ENCODE data around the gene GINS1. TPM values are rescaled to one million over a fixed set of nuclear protein-coding genes. Genes with fewer than 3 reads are reported as not detected.

GINS1 gene
- total RNA-seq, 1 experiment from 2014 or later = 30.4 TPM

DNA sequence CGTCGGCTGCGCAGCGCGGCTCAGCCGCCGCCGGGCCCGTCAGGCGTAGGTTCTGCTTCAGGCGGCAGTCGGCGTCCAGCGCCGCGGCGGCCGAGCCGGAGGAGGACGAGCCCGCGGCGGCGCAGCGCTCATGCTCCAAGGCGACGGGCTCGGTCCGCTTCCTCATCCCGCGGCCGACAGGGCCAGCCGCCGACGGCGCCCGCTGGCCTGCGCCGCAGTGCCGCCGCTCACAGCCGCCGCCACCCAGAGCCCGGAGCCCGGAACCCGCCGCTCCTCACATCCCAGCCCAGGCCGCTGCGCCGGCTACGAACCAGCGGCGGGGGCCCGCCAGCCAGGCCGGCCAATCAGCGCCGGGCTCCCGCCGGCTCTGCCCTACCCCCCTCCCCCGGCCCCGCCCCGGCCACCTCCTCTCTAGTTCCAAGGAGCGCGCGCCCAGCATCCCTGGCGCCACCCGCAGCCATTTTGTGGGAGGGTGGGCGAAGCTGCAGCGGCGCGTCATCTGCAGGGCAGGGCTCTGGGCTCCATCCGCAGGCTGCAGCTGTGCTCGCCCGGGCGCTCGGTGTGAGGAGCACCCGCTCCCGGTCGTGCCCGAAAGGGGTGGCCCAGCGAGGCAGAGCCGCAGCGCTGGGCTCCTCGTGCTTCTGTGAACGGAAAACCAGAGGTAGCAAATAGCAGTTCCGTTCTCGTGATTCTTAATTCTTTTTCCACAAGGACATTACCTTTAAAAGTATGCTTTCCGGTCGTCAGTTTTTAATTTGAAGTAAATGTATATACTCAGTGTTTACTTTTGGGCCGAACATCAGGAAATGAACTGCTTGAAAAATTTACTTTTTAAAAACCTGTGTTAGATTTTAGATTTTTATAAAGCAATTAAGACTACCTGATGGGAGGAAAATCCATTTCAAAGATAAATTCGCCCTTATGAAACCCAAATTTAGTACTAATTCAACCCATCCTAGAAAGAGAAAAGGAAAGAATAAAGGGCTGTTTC is 16.6 kb upstream of the GINS1 start, which contains the start of gene ABHD12 (continued):
- TF ChIP-seq ZBTB33 (IDR thresholded peaks at IDR 0.05; ENCODE audit: extremely low read depth, insufficient replicate concordance, low read length) (no peak), CEBPB (IDR thresholded peaks at IDR 0.05; ENCODE audit: low read depth) (no peak), TCF7L2 (IDR thresholded peaks at IDR 0.05; ENCODE audit: borderline replicate concordance, extremely low read depth, insufficient read depth, insufficient read length) (no peak), YY1 (IDR thresholded peaks at IDR 0.05; ENCODE audit: extremely low read depth, insufficient replicate concordance, low read depth, low read length) (peak; percentile 95), SP1 (IDR thresholded peaks at IDR 0.05; ENCODE audit: low read depth) (peak; percentile 53)

DNA sequence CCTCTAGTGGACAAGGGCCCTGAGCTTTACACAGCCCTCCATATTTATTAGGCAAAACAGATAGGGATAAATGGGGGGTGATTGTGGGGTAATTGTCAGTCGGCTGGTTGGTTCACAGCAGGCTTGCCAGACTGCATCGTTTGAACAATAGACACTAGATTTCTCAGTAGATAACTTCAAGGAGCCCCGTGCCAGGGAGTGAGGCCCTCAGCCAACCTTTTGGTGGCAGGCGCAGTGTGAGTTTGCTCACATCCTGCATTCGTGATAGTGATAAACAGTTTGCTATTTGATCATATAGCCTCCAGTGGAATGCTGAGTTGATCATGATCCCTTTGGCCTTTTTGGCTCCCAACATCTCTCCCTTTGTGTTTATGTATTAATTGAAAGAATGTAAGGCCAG is 13.2 kb upstream of the GINS1 start:
- intact Hi-C loops (cut with micrococcal nuclease) = loop anchor here (10.0 kb wide), 1 partner anchor 329 kb away; no protein-coding TSS in a partner anchor
- CTCF ChIA-PET = no interaction called here
- Histone ChIP-seq H3K4me1 (ENCODE audit: control insufficient read depth in 1 of 2, insufficient read depth in 2 of 2, low read length in 2 of 2) (peaks cover 5 to 8% of the 10 kb centered on the region in 2 experiments; a peak in 3 of 4 replicates), H3K9me3 (ENCODE audit: control insufficient read depth in 1 of 2, insufficient read depth in 1 of 2, low read depth in 1 of 2, low read length in 2 of 2) (no peaks in the 10 kb centered on the region), H4K20me1 (ENCODE audit: insufficient read depth) (no peaks in the 10 kb centered on the region), H3K4me2 (ENCODE audit: low read length) (no peak overlapping the region), H3K27ac (ENCODE audit: low read depth, low read length) (no peak overlapping the region), H3K9ac (ENCODE audit: low read length) (no peak overlapping the region), H3K27me3 (ENCODE audit: insufficient read depth, low read length) (no peaks in the 10 kb centered on the region), H3K79me2 (ENCODE audit: insufficient read depth, low read length) (peaks cover 7% of the 10 kb centered on the region), H3K36me3 (ENCODE audit: control insufficient read depth in 1 of 2, insufficient read depth in 2 of 2, low read length in 2 of 2) (no peaks in the 10 kb centered on the region), H2AFZ (ENCODE audit: low read depth, low read length, poor library complexity, severe bottlenecking) (no peak overlapping the region), H3K9me2 (ENCODE audit: insufficient read depth) (no peaks in the 10 kb centered on the region), H3K4me3 (replicated peaks in 1 of 2; ENCODE audit: low read depth in 1 of 2, low read length in 2 of 2) (no peak overlapping the region)
- ATAC-seq (no peak), DNase-seq (ENCODE audit: low read depth, low spot score) (no peak)
- RAD21 ChIA-PET (ENCODE audit: low non-redundant PET in 1 of 2, low total read pairs in 2 of 2, uncharacterized antibody in 2 of 2, unreplicated experiment in 2 of 2) = no interaction called here
- POLR2A ChIA-PET = no interaction called here
- no TSS peak for BruUV-seq (replicated peaks)
- no peak for TF ChIP-seq RAD21 (IDR thresholded peaks at IDR 0.05; ENCODE audit: low read depth)
- no peak for TF ChIP-seq SRF (IDR thresholded peaks at IDR 0.05; ENCODE audit: low read depth)
- no peak for TF ChIP-seq SP1 (IDR thresholded peaks at IDR 0.05; ENCODE audit: low read depth)
- no peak for TF ChIP-seq POLR2A (IDR thresholded peaks at IDR 0.05; ENCODE audit: borderline replicate concordance, extremely low read depth, insufficient read depth, insufficient read length)
- TF ChIP-seq CTCF (IDR thresholded peaks at IDR 0.05 in 2 of 3, conservative IDR thresholded peaks at IDR 0.05 in 1 of 3; ENCODE audit: borderline replicate concordance in 1 of 3, insufficient read depth in 1 of 3, low read depth in 2 of 3, low read length in 2 of 3) = no peak
- TF ChIP-seq ELF1 (IDR thresholded peaks at IDR 0.05; ENCODE audit: borderline replicate concordance, low read depth) = no peak
- TF ChIP-seq, protein P1, sequence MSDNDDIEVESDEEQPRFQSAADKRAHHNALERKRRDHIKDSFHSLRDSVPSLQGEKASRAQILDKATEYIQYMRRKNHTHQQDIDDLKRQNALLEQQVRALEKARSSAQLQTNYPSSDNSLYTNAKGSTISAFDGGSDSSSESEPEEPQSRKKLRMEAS (IDR thresholded peaks at IDR 0.05) = no peak
- TF ChIP-seq, protein P2, sequence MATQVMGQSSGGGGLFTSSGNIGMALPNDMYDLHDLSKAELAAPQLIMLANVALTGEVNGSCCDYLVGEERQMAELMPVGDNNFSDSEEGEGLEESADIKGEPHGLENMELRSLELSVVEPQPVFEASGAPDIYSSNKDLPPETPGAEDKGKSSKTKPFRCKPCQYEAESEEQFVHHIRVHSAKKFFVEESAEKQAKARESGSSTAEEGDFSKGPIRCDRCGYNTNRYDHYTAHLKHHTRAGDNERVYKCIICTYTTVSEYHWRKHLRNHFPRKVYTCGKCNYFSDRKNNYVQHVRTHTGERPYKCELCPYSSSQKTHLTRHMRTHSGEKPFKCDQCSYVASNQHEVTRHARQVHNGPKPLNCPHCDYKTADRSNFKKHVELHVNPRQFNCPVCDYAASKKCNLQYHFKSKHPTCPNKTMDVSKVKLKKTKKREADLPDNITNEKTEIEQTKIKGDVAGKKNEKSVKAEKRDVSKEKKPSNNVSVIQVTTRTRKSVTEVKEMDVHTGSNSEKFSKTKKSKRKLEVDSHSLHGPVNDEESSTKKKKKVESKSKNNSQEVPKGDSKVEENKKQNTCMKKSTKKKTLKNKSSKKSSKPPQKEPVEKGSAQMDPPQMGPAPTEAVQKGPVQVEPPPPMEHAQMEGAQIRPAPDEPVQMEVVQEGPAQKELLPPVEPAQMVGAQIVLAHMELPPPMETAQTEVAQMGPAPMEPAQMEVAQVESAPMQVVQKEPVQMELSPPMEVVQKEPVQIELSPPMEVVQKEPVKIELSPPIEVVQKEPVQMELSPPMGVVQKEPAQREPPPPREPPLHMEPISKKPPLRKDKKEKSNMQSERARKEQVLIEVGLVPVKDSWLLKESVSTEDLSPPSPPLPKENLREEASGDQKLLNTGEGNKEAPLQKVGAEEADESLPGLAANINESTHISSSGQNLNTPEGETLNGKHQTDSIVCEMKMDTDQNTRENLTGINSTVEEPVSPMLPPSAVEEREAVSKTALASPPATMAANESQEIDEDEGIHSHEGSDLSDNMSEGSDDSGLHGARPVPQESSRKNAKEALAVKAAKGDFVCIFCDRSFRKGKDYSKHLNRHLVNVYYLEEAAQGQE (IDR thresholded peaks at IDR 0.05; ENCODE audit: low read depth) = no peak

Measured in HCT116 (cell line).